Neural cell (in vitro differentiated cells): ENCODE data around the gene KIF5B.

Experiments
- CTCF ChIP-seq: fragments of 450-650 bp; IDR thresholded peaks from 2 replicates; pipeline ENCODE4 v1.5.1; 2014; ENCODE audit warnings: antibody characterized with exemption, mild to moderate bottlenecking, moderate library complexity; ENCODE audit not compliant: poor library complexity, severe bottlenecking
- EZH2 ChIP-seq: fragments of 200-600, 300-800 bp; shearing (Covaris generic), sonication (generic); IDR thresholded peaks from 2 replicates; pipeline ENCODE4 v1.6.1; 2014; ENCODE audit warnings: antibody characterized with exemption, low read length, borderline replicate concordance, mild to moderate bottlenecking; ENCODE audit not compliant: insufficient read depth, poor library complexity, severe bottlenecking
- REST ChIP-seq: IDR thresholded peaks from 2 replicates; pipeline ENCODE4 v1.6.1; 2012; ENCODE audit warnings: borderline replicate concordance

- TF ChIP-seq CTCF (no peak), REST (no peak), EZH2 (no peak)
Measured at GRCh38 chr10:32047881-32048280, 8.3 kb downstream of the KIF5B start.
